ENCODE results near the gene CEP85.

The CEP85 gene

DNA sequence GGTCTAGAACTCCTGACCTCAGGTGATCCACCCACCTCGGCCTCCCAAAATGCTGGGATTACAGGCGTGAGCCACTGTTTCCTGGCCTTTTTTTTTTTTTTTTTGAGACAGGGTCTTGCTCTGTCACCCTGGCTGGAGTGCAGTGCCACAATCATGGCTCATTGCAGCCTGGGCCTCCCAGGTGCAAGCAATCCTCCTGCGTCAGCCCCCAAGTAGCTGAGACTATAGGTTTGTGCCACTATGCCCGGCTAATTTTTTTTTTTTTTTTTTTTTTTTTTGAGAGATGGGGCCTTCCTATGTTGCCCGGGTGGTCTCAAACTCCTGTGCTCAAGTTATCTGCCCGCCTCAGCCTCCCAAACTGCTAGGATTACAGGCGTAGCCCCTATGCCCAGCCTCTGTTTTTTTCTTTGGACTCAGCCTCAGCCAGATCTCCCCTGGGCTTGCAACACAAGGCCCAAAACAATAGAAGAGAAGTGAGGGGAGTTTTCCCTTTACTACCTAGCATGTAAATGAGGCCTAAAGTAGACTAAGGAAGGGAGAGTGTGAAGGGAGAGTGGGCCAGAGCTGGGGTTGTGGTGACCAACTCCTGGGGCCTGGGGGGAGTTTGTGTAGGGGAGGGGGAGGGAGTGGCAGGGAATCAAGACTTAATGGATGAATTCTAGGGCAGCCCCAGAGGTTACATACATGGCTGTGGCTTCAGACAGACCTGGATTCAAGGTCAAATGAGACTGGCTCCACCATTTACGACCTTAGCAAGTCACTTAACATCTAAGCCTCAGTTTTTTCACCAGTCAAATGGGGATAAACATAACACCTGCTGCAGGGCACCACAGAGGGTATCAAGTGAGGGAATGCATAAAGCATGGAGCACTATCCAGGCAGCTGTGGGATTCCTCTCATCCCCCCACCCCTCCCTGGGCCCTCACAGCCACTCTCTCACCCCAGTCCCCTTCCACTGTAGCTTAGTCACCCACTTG lies 82.2 kb downstream of the CEP85 start:
- DNase-seq (ENCODE audit: low read depth in 2 of 2): no peak

DNA sequence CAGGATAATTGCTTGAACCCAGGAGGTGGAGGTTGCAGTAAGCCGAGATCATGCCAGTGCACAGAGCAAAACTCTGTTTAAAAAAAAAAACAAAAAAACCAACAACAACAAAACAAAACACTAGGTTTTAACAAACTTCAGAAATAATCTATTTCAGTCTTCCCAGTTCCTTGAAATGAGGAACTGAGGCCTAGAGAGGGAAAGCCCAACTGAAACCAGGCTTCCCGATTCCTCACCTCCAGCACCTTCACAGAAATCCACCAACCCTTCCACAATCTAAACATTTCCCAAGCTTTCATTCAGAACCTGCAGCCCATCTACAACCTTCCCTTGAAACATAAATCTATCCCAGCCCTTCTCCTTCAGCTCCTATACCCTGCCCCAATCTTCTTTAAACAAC lies 83.1 kb downstream of the CEP85 start:
- no peak for DNase-seq (ENCODE audit: low read depth in 2 of 2)

DNA sequence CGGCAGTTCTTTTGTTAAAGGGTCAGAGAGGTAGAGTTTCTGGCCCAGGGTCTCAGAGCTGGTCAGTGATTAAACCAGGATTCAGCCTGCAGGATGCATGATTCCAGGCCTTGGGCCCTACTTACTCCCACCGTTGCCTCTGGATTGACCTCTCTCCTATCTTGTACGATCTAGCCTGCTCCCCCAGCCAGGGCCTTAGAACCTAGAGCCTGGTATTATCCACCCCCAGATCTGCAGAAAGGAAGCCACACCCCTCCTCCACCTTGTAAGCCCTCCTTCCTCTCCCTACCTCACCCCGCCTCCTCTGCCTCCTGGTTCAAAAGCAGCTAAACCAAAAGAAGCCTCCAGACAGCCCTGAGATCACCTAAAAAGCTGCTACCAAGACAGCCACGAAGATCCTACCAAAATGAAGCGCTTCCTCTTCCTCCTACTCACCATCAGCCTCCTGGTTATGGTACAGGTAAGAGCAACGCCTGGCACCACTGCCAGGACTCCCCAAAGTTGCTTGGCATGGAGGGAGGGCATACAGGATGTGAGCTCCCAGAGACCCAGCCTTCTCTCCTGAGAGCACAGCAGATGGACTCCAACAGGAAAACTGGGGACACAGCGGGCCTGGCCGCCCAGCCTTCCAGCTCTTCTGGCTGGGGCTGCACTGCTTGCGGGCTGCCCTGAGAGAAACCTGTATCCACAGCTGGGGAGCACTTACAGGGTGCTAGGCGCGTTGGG lies 83.8 kb downstream of the CEP85 start, which contains the start of gene CD52:
Gene CD52, plus strand, starts transcription at position 347 of the 726 bp plus-strand sequence. Its CDS starts 60 bp downstream, at position 407.
- DNase-seq (ENCODE audit: low read depth in 2 of 2): peak; percentile 22 to 49

DNA sequence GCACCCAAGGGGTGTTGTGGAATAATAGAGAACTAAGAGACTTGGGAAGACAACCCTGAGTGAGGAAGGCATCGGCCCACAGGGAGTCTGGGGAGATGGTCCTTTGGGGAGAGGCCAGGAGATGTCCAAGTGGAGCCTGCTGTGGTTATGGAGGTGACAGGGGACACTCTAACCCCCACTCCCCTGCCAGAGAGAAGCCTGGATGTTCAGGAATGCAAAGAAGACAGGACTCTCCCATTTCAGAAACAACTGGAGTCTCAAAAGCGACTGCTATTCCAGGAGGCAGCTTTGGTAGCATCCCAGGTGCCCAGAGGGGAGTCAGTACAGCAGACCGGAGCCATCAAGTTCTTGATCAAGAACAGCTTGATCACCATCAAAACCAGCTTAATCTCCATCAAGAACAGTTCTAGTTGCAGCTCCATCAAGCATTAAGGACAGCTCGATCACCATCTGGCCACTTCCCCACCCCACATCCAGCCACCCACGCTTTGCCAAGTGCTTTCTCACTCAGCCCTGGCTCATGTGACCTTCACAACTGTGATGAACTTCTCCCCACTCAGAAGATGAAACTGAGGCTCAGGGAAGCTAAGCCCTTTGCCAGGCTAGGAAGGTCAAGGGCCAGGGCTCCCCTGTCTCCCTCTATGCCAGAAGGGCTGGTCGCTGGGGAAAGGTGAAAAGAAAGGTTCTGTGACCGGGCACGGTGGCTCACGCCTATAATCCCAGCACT lies 84.5 kb downstream of the CEP85 start:
- DNase-seq (ENCODE audit: low read depth in 2 of 2): no peak

DNA sequence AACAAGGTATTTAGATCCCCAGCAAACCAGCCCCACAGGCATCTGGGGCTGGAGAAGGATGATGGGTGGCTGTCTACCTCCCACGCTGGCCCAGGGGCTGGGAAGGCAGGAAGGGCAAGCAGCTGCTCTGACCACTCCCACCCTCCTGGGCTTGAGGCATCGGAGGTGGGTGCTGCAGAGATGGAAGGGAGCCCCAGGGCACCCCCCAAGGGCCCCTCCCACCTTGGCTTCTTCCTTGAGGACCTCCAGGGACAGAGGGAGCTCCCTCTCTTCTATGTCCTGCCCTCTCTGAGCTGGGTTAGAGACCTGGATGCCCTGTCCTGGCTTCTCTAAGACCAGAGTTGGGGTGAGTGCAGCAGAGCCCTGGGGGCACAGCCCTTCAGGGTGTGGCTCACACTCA lies 86.9 kb downstream of the CEP85 start:
- DNase-seq (ENCODE audit: low read depth in 2 of 2): no peak

DNA sequence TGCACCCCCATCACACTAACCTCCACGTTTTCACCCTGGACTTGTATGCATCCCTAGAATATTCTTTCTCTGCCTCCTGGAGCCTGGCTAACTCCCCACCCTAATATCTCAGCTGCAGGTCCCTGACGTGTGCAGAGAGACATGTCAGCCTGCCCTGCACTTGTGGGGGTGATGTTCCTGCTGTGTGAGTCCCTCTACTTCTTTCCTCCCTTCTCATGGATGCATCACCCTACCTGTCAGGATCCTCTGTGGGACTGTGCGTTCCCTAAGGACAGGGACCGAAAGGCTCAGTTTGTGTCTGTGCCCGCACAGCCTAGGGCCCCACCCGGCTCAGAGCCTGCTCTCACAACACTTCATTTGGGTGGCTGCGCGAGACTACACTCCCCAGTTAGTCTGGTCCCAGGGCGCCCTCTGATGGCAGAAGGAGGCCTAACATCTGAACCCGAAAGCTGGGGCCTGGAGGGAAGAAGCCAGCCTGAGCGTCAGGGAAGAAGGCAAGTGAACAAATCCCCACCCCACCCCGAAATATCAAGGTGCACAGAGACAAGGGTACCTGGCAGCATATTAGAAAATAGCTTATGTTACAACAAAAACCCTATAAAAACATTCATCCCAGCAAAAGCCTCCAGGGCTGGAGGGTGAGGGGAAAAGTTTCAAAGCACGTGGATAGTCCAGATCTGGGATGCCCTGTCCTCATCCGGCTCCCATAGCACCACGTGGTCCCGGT lies 87.5 kb downstream of the CEP85 start:
- DNase-seq (ENCODE audit: low read depth in 2 of 2): peak; percentile 90 to 92

DNA sequence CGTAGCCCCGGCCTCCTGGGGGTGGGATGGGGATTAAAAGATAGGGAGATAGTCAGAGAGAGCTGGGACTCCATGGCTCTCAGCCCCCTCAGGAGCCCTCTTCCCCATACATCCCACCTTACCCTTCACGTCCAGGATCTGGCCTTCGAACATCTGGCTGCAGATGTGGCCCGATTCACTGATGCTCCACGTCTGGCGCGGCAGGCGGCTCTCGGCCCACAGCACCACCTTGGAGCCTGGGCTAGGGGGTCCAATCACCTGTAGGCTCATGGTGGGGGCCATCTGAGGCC lies 88.0 kb downstream of the CEP85 start:
- DNase-seq (ENCODE audit: low read depth in 2 of 2): no peak

DNA sequence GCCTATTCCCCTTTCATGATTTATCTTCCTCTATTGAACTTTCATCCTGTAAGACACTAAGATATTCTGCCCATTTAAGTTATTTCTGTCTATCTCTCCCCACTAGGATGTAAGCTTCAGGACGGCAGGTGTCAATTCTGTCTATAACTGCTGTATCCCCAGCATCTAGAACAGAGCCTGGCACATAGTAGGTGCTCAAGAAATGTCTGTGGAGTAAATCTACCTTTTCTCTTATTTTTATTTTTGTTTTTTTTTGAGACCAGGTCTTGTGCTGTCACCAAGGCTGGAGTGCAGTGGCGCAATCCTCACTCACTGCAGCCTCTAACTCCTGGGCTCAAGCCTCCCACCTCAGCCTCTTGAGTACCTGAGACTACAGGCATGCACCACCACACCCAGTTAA lies 89.4 kb downstream of the CEP85 start:
- no peak for DNase-seq (ENCODE audit: low read depth in 2 of 2)

DNA sequence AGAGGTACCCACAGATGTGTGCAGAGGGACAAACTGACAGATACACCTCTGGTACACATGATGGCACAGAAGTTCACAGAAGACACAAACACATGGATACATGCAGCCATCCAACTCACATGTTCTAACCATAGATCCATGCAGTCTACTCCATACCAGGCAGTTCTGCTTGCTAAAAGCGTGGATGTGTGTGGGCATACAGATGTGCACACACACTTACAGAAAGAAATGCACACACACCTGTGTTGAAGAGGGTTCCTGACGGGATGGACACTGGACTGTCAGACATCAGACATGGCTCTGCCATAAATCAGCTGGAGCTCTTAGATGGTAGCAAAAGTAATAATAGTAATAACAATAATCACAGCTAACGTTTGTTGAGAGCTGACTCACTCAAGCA lies 90.5 kb downstream of the CEP85 start:
- DNase-seq (ENCODE audit: low read depth in 2 of 2): no peak

DNA sequence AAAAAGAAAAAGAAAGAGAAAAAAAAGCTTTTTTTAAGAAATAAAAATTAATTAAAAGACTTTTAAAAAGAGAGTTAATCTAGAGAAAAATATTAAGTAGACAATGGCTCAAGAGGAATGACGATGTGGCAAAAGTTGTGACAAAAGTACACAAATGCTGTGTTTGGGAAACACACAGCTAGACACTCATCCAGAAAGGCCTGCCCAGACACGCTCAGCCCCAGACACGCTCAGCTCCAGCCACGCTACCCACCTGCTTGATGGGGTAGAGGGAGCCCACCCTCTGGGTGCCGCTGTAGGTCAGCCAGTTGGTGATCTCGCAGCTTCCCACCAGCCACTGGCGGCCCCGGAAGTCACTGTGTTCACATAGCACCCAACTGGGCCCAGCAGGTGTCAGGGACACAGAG lies 94.0 kb downstream of the CEP85 start:
- DNase-seq (ENCODE audit: low read depth in 2 of 2): no peak

Measured in stimulated activated CD8-positive, alpha-beta memory T cell treated with anti-CD3 and anti-CD28 coated beads, Interleukin-2, amount 100 ng/mL, for 1 hour (primary cell).